Adrenal gland (tissue), 12 donors: ENCODE results near the gene NBR1. TPM values are rescaled to one million over a fixed set of nuclear protein-coding genes. Genes with fewer than 3 reads are reported as not detected.

Source experiments
- polyA plus RNA-seq, 3 donors: library from polyadenylated mRNA; stranded (reverse); fragments of 200-250 nt in 2 of 3; fragments of 350-450 nt in 1 of 3; fragmentation: Illumina TruSeq in 1 of 3; extraction: RNeasy Lipid Tissue Mini Kit (QIAGEN cat#74804) in 1 of 3; gene quantifications; one replicate each; pipeline ENCODE4 v1.2.3, GENCODE V29; 2013 to 2014
- small RNA-seq, 2 donors: library from RNA; depleted of rRNA; stranded (forward); fragments of <200 nt; gene quantifications; one replicate each; pipeline ENCODE3, GENCODE V24; 2016
- total RNA-seq, 9 donors: library from RNA; depleted of rRNA in 4 of 9; stranded (reverse); fragments of >200 nt in 4 of 9; fragments of 120-200 nt in 1 of 9; fragmentation: NEBNext Ultra II Directional in 1 of 9; extraction: Animal tissue kit (Norgen Biotek cat#: 25700) in 1 of 9; gene quantifications; one replicate each; pipeline versions ENCODE4 v1.1.0 to v1.2.4, GENCODE V29; 2013 to 2023
- donor health status: healthy with polysubstance abuse.
- donor health status: Bipolar disorder and iron deficiency.
- donor health status: DM: yes; HTN: yes; CAD: no.
- donor health status: DM: no; HTN: no; CAD: no.
- donor health status: DM: no; HTN: no; CAD: no.
- donor health status: DM: yes; HTN: yes; CAD: no.

Gene NBR1
- total and polyA plus RNA-seq, 12 donors: 38.6 to 139 (median 106) TPM

Small RNA genes within 50 kb of the gene (small RNA-seq; reads per million reads assigned to genes)
- gene AC060780.2: 0 reads per million in 2 donors
- 0 reads per million in 2 donors for gene AC060780.3
- gene AC135721.1: 0 reads per million in 2 donors
- gene RF00004: 0 reads per million in 2 donors
- gene RNU2-1: 0 reads per million in 2 donors

Other genes starting within 250 kb of the NBR1 start
- 10 to 100 TPM; 16.4 to 60.7 (median 35.1) TPM for gene AARSD1, start 206.8 kb upstream of the NBR1 start, total RNA-seq
- 100 to 1,000 TPM in 2 of 3 donors, 10 to 100 TPM in 1; 49.0 to 206 (median 121) TPM for gene AARSD1, start 206.8 kb upstream of the NBR1 start, polyA plus RNA-seq
- gene PTGES3L, start 191.1 kb upstream of the NBR1 start, total RNA-seq: under 1 TPM in 3 of 9 donors, not detected in 6; 0.18 to 0.67 (median 0.28) TPM
- gene PTGES3L, start 191.1 kb upstream of the NBR1 start, polyA plus RNA-seq: under 1 TPM; 0.61 to 0.72 (median 0.62) TPM
- 10 to 100 TPM; 14.3 to 29.7 (median 17.4) TPM for gene RUNDC1, start 190.6 kb upstream of the NBR1 start, total RNA-seq
- 10 to 100 TPM in 2 of 3 donors, 1 to 10 TPM in 1; 7.6 to 20.6 (median 10.3) TPM for gene RUNDC1, start 190.6 kb upstream of the NBR1 start, polyA plus RNA-seq
- gene RPL27, start 172.8 kb upstream of the NBR1 start, total RNA-seq: 1,000 to 10,000 TPM in 3 of 9 donors, 100 to 1,000 TPM in 6; 356 to 1,636 (median 929) TPM
- 1,000 to 10,000 TPM; 1,877 to 2,291 (median 1,931) TPM for gene RPL27, start 172.8 kb upstream of the NBR1 start, polyA plus RNA-seq
- 10 to 100 TPM; 38.4 to 72.9 (median 60.3) TPM for gene IFI35, start 164.4 kb upstream of the NBR1 start, total RNA-seq
- 10 to 100 TPM; 44.1 to 91.4 (median 68.1) TPM for gene IFI35, start 164.4 kb upstream of the NBR1 start, polyA plus RNA-seq
- gene VAT1, start 148.8 kb upstream of the NBR1 start, total RNA-seq: 100 to 1,000 TPM; 280 to 744 (median 463) TPM
- gene VAT1, start 148.8 kb upstream of the NBR1 start, polyA plus RNA-seq: 100 to 1,000 TPM; 177 to 311 (median 269) TPM
- 1 to 10 TPM; 1.3 to 8.2 (median 4.0) TPM for gene RND2, start 146.0 kb upstream of the NBR1 start, total RNA-seq
- gene RND2, start 146.0 kb upstream of the NBR1 start, polyA plus RNA-seq: 1 to 10 TPM; 2.4 to 6.3 (median 3.1) TPM
- gene BRCA1, start 45.9 kb upstream of the NBR1 start, total RNA-seq: 10 to 100 TPM in 2 of 9 donors, 1 to 10 TPM in 7; 1.9 to 10.4 (median 5.7) TPM
- gene BRCA1, start 45.9 kb upstream of the NBR1 start, polyA plus RNA-seq: 1 to 10 TPM; 1.1 to 3.4 (median 2.3) TPM
- 10 to 100 TPM in 4 of 9 donors, 1 to 10 TPM in 5; 2.1 to 20.1 (median 9.0) TPM for gene TMEM106A, start 40.7 kb downstream of the NBR1 start, total RNA-seq
- 1 to 10 TPM; 1.9 to 9.2 (median 4.5) TPM for gene TMEM106A, start 40.7 kb downstream of the NBR1 start, polyA plus RNA-seq
- not detected for gene CCDC200, start 57.4 kb downstream of the NBR1 start, total RNA-seq
- not detected for gene CCDC200, start 57.4 kb downstream of the NBR1 start, polyA plus RNA-seq
- gene RNU2-1, start 62.8 kb downstream of the NBR1 start, total RNA-seq: 1,000 to 10,000 TPM in 4 of 9 donors, not detected in 5; 1,199 to 3,253 (median 2,829) TPM
- not detected for gene RNU2-1, start 62.8 kb downstream of the NBR1 start, polyA plus RNA-seq
- gene ARL4D, start 227.8 kb downstream of the NBR1 start, total RNA-seq: 1 to 10 TPM; 2.4 to 9.0 (median 5.7) TPM
- 1 to 10 TPM; 2.8 to 8.3 (median 3.2) TPM for gene ARL4D, start 227.8 kb downstream of the NBR1 start, polyA plus RNA-seq